ENCODE results near the gene PRKCE.

DNA sequence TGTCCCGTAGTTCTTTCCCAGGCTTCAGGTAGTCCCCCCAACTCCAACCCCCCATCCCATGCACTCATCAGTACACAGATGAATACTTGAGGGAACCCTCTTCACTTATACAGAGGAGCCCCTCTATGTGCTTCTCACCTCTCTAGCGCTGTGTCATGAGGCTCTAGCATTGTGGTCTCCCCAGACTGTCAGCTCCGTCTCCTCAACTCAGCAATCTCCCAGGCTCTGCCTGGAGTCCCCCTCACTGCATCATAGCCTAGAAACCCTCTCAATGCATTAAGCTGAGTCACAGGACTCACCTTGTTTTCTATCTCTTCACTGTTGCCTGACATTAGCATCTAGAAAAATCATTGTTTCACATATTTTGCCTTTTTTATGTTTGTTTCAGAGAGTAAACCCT is 20.2 kb upstream of the PRKCE start:
- no peak for TF ChIP-seq JUNB (IDR thresholded peaks at IDR 0.05; ENCODE audit: unreplicated experiment)
- TF ChIP-seq, protein P1, sequence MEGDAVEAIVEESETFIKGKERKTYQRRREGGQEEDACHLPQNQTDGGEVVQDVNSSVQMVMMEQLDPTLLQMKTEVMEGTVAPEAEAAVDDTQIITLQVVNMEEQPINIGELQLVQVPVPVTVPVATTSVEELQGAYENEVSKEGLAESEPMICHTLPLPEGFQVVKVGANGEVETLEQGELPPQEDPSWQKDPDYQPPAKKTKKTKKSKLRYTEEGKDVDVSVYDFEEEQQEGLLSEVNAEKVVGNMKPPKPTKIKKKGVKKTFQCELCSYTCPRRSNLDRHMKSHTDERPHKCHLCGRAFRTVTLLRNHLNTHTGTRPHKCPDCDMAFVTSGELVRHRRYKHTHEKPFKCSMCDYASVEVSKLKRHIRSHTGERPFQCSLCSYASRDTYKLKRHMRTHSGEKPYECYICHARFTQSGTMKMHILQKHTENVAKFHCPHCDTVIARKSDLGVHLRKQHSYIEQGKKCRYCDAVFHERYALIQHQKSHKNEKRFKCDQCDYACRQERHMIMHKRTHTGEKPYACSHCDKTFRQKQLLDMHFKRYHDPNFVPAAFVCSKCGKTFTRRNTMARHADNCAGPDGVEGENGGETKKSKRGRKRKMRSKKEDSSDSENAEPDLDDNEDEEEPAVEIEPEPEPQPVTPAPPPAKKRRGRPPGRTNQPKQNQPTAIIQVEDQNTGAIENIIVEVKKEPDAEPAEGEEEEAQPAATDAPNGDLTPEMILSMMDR (conservative IDR thresholded peaks at IDR 0.05; ENCODE audit: low read depth in 2 of 2): no peak
